Activated B cell treated with CpG ODN at 0.5 μM for 24 hours (primary cell): ENCODE measurements around the gene ODC1. TPM values are rescaled to one million over a fixed set of nuclear protein-coding genes. Genes with fewer than 3 reads are reported as not detected.

Source experiments
- ATAC-seq: fragments of 200-7000 bp; cut with Tn5 transposase; one replicate; pipeline ENCODE4 v1.10.0; 2021; ENCODE audit warnings: low read depth, mild to moderate bottlenecking, moderate library complexity
- CTCF ChIA-PET: fragments of 350-600 bp; sonication (Branson Sonifier 250); formaldehyde crosslinking; loops from one replicate; lab custom pipeline; 2021; ENCODE audit warnings: antibody characterized with exemption; lab: Charles Lee
- POLR2A ChIA-PET: fragments of 350-600 bp; sonication (Branson Sonifier 250); formaldehyde crosslinking; loops from one replicate; lab custom pipeline; 2021; ENCODE audit warnings: antibody characterized with exemption; lab: Charles Lee
- DNase-seq: peaks from one replicate; pipeline ENCODE4 v3.0.0; 2022
- H3K27ac Mint-ChIP-seq: one replicate; pipeline ENCODE4 v1.8.0; 2020; ENCODE audit warnings: mixed read lengths
- H3K27me3 Mint-ChIP-seq: one replicate; pipeline ENCODE4 v1.8.0; 2021; ENCODE audit warnings: mixed read lengths
- H3K36me3 Mint-ChIP-seq: one replicate; pipeline ENCODE4 v1.8.0; 2021; ENCODE audit warnings: low read depth, mixed read lengths
- H3K4me1 Mint-ChIP-seq: one replicate; pipeline ENCODE4 v1.8.0; 2021; ENCODE audit warnings: mixed read lengths
- H3K4me3 Mint-ChIP-seq: one replicate; pipeline ENCODE4 v1.8.0; 2020; ENCODE audit warnings: mild to moderate bottlenecking, mixed read lengths
- H3K9me3 Mint-ChIP-seq: one replicate; pipeline ENCODE4 v1.8.0; 2020; ENCODE audit warnings: mixed read lengths
- CTCF ChIP-seq: fragments of 200-600 bp; IDR thresholded peaks from one replicate; pipeline ENCODE4 v1.8.0; 2022; ENCODE audit warnings: antibody characterized with exemption, mild to moderate bottlenecking
- intact Hi-C: fragments of 100-400 bp; cut with micrococcal nuclease; formaldehyde crosslinking; loops from one replicate; pipeline ENCODE4 v1.15.1; 2024
- total RNA-seq: library from RNA; stranded (reverse); gene quantifications from 2 replicates; pipeline ENCODE4 v1.2.3, GENCODE V29; 2022

Gene ODC1
- total RNA-seq, 1 donor from 2014 or later = 192 TPM

- H3K4me1 Mint-ChIP-seq = peaks cover 12% of the 10 kb centered on the region
- CTCF ChIA-PET = no interaction called here
- TF ChIP-seq CTCF = peak; percentile 28
- no peak overlapping the region for H3K4me3 Mint-ChIP-seq
- no peak for ATAC-seq
- peaks cover 4% of the 10 kb centered on the region for H3K27me3 Mint-ChIP-seq
- H3K9me3 Mint-ChIP-seq = no peaks in the 10 kb centered on the region
- DNase-seq = no peak
- no peak overlapping the region for H3K27ac Mint-ChIP-seq
- no peaks in the 10 kb centered on the region for H3K36me3 Mint-ChIP-seq
- POLR2A ChIA-PET = no interaction called here
- intact Hi-C loops = no loop called here
These were observed 32.3 kb upstream of the ODC1 start for GRCh38 chr2:10480359-10480949.

GRCh38 chr2:10478916-10479315, 30.8 kb upstream of the ODC1 start:
- ATAC-seq (no peak), DNase-seq (no peak)
- intact Hi-C loops = no loop called here
- no peak overlapping the region for H3K4me3 Mint-ChIP-seq
- H3K27ac Mint-ChIP-seq = no peak overlapping the region
- POLR2A ChIA-PET = no interaction called here
- CTCF ChIA-PET = no interaction called here
- H3K4me1 Mint-ChIP-seq = peaks cover 12% of the 10 kb centered on the region
- peaks cover 4% of the 10 kb centered on the region for H3K27me3 Mint-ChIP-seq
- H3K9me3 Mint-ChIP-seq = no peaks in the 10 kb centered on the region
- TF ChIP-seq CTCF = no peak
- H3K36me3 Mint-ChIP-seq = no peaks in the 10 kb centered on the region

GRCh38 chr2:10478298-10478625, 30.1 kb upstream of the ODC1 start:
- ChIA-PET POLR2A (no interaction called here), CTCF (no interaction called here)
- H3K36me3 Mint-ChIP-seq = no peaks in the 10 kb centered on the region
- no peak overlapping the region for H3K4me3 Mint-ChIP-seq
- DNase-seq (no peak), ATAC-seq (no peak)
- intact Hi-C loops = no loop called here
- H3K9me3 Mint-ChIP-seq = no peaks in the 10 kb centered on the region
- no peak overlapping the region for H3K27ac Mint-ChIP-seq
- no peak for TF ChIP-seq CTCF
- H3K27me3 Mint-ChIP-seq = peaks cover 3% of the 10 kb centered on the region
- peaks cover 12% of the 10 kb centered on the region for H3K4me1 Mint-ChIP-seq

- Mint-ChIP-seq H3K9me3 (no peaks in the 10 kb centered on the region), H3K27ac (no peak overlapping the region), H3K4me3 (no peak overlapping the region), H3K27me3 (peaks cover 2% of the 10 kb centered on the region), H3K36me3 (no peaks in the 10 kb centered on the region), H3K4me1 (peaks cover 12% of the 10 kb centered on the region)
- no peak for TF ChIP-seq CTCF
- ATAC-seq (no peak), DNase-seq (no peak)
- POLR2A ChIA-PET = no interaction called here
- CTCF ChIA-PET = no interaction called here
- intact Hi-C loops = no loop called here
These were observed 29.5 kb upstream of the ODC1 start for GRCh38 chr2:10477443-10478297.

- Mint-ChIP-seq H3K27ac (no peak overlapping the region), H3K4me3 (no peak overlapping the region), H3K27me3 (peaks cover 2% of the 10 kb centered on the region), H3K9me3 (no peaks in the 10 kb centered on the region), H3K4me1 (peaks cover 12% of the 10 kb centered on the region), H3K36me3 (no peaks in the 10 kb centered on the region)
- ChIA-PET POLR2A (no interaction called here), CTCF (no interaction called here)
- intact Hi-C loops = no loop called here
- ATAC-seq (no peak), DNase-seq (no peak)
- no peak for TF ChIP-seq CTCF
These were observed 28.8 kb upstream of the ODC1 start for GRCh38 chr2:10476723-10477442.
